Fibroblast of lung (primary cell): Measurements from ENCODE around the gene PRPS2.

Experiments
- EZH2 ChIP-seq: IDR thresholded peaks from 2 replicates; pipeline ENCODE4 v1.5.1; 2012; ENCODE audit warnings: low read length, control low read depth, mild to moderate bottlenecking; ENCODE audit errors: missing control alignments
- TF ChIP-seq, protein P1 (sequence below), 2 donors: IDR thresholded peaks in 1 of 2; conservative IDR thresholded peaks in 1 of 2; 1 replicate in 1 of 2; 2 replicates in 1 of 2; pipeline ENCODE4 v1.5.1; 2011 to 2012; ENCODE audit warnings: low read length in 2 of 2, control low read depth in 1 of 2, inconsistent platforms in 1 of 2, low read depth in 1 of 2, mild to moderate bottlenecking in 1 of 2

DNA sequence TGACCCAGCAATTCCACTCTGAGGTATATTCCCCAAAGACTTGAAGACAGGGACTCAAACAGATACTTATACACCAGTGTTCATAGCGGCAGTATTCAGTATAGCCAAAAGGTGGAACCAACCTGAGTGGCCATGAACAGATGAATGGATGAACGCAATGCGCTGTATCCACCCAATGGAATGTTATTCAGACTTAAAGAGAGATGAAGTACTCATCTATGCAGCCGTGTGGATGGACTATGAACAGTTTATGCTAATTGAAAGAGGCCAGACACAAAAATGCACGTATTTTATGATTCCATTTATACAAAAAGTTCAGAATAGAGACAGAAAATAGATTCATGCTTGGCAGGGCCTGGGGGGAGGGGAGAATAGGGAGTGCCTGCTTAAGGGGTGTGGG, 26.3 kb downstream of the PRPS2 start:
- TF ChIP-seq, protein P1, sequence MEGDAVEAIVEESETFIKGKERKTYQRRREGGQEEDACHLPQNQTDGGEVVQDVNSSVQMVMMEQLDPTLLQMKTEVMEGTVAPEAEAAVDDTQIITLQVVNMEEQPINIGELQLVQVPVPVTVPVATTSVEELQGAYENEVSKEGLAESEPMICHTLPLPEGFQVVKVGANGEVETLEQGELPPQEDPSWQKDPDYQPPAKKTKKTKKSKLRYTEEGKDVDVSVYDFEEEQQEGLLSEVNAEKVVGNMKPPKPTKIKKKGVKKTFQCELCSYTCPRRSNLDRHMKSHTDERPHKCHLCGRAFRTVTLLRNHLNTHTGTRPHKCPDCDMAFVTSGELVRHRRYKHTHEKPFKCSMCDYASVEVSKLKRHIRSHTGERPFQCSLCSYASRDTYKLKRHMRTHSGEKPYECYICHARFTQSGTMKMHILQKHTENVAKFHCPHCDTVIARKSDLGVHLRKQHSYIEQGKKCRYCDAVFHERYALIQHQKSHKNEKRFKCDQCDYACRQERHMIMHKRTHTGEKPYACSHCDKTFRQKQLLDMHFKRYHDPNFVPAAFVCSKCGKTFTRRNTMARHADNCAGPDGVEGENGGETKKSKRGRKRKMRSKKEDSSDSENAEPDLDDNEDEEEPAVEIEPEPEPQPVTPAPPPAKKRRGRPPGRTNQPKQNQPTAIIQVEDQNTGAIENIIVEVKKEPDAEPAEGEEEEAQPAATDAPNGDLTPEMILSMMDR (conservative IDR thresholded peaks at IDR 0.05 in 1 of 2, IDR thresholded peaks at IDR 0.05 in 1 of 2; ENCODE audit: low read depth in 1 of 2, low read length in 2 of 2), result no peak
- TF ChIP-seq EZH2, result no peak
